Lower leg skin (tissue), 3 donors: ENCODE results near the gene IGFBP7.

ENCODE experiments used
- CTCF ChIP-seq, 3 donors: fragments of 450-650 bp; IDR thresholded peaks; one replicate each; pipeline ENCODE4 v1.5.1; 2016; ENCODE audit warnings: antibody characterized with exemption in 3 of 3, mild to moderate bottlenecking in 3 of 3, moderate library complexity in 2 of 3
- POLR2A ChIP-seq, 2 donors: fragments of 450-650 bp; IDR thresholded peaks; one replicate each; pipeline ENCODE4 v1.6.1; 2016 to 2017; ENCODE audit warnings: antibody characterized with exemption in 2 of 2, mild to moderate bottlenecking in 1 of 2, moderate library complexity in 1 of 2

DNA sequence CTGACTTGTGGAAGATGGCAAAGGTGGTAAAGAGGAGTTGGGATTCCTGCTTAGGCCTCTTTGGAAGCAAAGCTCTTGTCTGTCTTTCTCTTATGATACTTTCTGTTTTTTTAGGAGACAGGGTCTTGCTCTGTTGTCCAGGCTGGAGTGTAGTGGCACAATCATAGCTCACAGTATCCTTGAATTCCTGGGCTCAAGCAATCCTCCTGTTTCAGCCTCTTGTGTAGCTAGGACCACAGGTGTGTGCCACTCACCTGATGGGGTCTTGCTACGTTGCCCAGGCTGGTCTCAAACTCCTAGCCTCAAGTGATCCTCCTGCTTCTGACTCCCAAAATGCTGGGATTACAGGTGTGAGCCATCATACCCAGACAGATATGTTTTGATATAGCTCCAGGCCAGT is 19.3 kb upstream of the IGFBP7 start:
- no peak for TF ChIP-seq CTCF (IDR thresholded peaks at IDR 0.05)
- no peak for TF ChIP-seq POLR2A (IDR thresholded peaks at IDR 0.05)
